ENCODE data around the gene ZBTB7C.

DNA sequence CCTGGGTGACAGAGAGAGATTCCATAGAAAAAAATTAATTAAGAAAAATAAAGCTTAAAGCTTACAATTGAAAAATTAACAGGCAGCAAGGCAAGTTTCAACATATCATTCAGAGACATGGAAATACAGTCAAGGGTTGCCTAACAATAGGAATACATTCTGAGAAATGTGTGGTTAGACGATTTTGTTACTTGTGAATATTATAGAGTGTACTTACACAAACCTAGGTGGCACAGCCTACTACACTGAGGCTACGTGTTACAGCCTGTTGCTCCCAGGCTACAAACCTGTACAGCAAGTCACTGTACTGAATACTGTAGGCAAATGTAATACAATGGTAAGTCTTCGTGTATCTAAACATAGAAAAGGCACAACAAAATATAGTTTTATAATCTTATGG lies 27.7 kb upstream of the ZBTB7C start:
- TF ChIP-seq POLR2AphosphoS5 (IDR thresholded peaks at IDR 0.05; ENCODE audit: low read depth, low read length): no peak
- TF ChIP-seq, protein P1, sequence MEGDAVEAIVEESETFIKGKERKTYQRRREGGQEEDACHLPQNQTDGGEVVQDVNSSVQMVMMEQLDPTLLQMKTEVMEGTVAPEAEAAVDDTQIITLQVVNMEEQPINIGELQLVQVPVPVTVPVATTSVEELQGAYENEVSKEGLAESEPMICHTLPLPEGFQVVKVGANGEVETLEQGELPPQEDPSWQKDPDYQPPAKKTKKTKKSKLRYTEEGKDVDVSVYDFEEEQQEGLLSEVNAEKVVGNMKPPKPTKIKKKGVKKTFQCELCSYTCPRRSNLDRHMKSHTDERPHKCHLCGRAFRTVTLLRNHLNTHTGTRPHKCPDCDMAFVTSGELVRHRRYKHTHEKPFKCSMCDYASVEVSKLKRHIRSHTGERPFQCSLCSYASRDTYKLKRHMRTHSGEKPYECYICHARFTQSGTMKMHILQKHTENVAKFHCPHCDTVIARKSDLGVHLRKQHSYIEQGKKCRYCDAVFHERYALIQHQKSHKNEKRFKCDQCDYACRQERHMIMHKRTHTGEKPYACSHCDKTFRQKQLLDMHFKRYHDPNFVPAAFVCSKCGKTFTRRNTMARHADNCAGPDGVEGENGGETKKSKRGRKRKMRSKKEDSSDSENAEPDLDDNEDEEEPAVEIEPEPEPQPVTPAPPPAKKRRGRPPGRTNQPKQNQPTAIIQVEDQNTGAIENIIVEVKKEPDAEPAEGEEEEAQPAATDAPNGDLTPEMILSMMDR (IDR thresholded peaks at IDR 0.05): no peak
- TF ChIP-seq YY1 (IDR thresholded peaks at IDR 0.05; ENCODE audit: low read depth): no peak
- TF ChIP-seq ZBTB33 (IDR thresholded peaks at IDR 0.05; ENCODE audit: borderline replicate concordance, low read depth): no peak
- TF ChIP-seq TAF1 (IDR thresholded peaks at IDR 0.05; ENCODE audit: borderline replicate concordance, low read depth, low read length): no peak
- no peak for TF ChIP-seq JUND (IDR thresholded peaks at IDR 0.05)

All from SK-N-SH (cell line).